Measurements from ENCODE around the gene RSPRY1.

The RSPRY1 gene

DNA sequence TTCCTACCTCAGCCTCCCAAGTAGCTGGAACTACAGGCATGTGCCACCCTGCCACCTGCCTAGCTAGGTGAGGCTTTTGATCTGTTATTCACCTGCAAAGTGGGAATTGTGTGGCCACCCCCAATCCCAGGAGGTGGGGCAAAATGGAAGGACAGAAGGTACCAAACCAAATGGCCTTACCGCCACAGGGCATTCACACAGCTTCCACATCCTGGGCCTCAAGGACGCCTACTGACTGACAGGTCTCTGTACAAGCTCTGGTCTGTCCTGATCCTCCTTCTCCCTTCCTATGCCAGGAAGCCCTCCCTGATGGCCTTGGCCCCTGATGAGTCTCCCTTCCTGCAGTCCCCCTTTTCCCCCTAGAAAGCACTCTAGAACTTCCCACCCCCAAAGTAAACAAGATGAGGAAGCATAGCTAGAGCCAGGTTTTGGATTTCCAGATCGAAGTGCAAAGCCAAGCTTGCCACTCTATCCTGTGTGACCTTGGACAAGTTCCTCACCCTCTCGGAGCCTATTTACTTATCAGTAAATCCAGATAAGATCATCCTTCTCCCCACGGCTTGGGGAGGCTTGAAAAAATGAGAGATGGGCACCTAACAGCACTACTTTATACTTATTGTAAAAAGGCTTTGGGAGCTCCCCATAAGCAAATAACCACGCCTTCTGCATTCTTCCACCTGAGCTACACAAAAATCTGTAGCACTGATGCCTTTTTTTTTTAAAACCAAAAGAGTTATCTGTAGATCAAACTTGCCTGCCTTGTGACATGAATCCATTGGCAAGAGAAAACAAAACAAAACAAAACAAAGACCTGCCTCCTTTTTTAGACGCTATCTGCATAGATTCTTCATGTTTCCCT lies 93.9 kb downstream of the RSPRY1 start:
- Mint-ChIP-seq H3K9me3 (no peaks in the 10 kb centered on the region), H3K36me3 (no peaks in the 10 kb centered on the region), H3K4me1 (peaks cover 9% of the 10 kb centered on the region), H3K27ac (no peak overlapping the region), H3K27me3 (peaks cover 14% of the 10 kb centered on the region), H3K4me3 (no peak overlapping the region)
- ATAC-seq (ENCODE audit: low read depth) (no peak), DNase-seq (ENCODE audit: low spot score in 2 of 2) (no peak)

GRCh38 chr16:57281791-57282190 lies 95.7 kb downstream of the RSPRY1 start:
- DNase-seq (ENCODE audit: low spot score in 2 of 2) (no peak), ATAC-seq (ENCODE audit: low read depth) (no peak)
- H3K27ac Mint-ChIP-seq, result no peak overlapping the region
- peaks cover 16% of the 10 kb centered on the region for H3K27me3 Mint-ChIP-seq
- no peak overlapping the region for H3K4me3 Mint-ChIP-seq
- peaks cover 8% of the 10 kb centered on the region for H3K4me1 Mint-ChIP-seq
- no peaks in the 10 kb centered on the region for H3K9me3 Mint-ChIP-seq
- H3K36me3 Mint-ChIP-seq, result no peaks in the 10 kb centered on the region

GRCh38 chr16:57282510-57283213 lies 96.5 kb downstream of the RSPRY1 start:
- Mint-ChIP-seq H3K36me3 (no peaks in the 10 kb centered on the region), H3K4me1 (peaks cover 6% of the 10 kb centered on the region), H3K9me3 (no peaks in the 10 kb centered on the region), H3K27me3 (peaks cover 16% of the 10 kb centered on the region), H3K27ac (peak overlapping the region; percentile 15), H3K4me3 (no peak overlapping the region)
- DNase-seq (ENCODE audit: low spot score in 2 of 2), result no peak
- ATAC-seq (ENCODE audit: low read depth), result no peak

DNA sequence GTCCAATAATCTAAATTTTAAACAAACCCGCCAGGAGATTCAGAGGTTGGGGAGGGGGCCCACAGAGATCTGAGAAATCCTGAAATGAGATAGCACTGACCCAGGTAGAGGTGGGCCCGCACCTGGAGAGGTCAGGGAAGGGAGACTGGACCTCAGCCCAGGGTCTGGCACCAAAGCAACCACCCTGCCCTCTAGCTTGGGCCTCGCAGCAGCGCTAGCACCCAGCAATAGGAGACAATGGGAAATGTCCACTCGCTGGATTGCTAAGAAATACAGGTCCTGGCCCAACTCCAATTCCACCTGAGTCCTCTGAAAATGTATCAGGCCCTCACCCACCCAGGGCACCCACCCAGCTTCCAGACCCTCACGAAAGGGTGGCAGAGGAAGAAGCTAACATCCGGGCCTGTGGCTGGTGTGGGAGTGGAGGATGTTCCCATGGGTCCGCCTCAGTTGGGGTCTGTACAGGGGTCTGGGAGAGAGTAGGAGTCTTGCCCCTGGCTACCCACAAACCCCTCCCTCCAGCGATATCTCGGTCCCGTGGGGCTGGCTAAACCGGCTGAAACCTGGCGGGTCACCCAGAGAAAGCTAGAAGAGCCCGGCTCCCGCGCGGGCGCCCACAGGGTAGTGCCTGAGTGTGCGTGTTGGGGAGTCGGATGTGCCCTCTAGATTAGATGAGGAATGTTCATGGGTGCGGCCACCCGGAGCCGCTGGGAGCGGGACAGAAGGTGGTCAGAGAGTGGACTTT lies 97.3 kb downstream of the RSPRY1 start:
- peak overlapping the region; percentile 86 for H3K4me3 Mint-ChIP-seq
- no peak for DNase-seq (ENCODE audit: low spot score in 2 of 2)
- H3K4me1 Mint-ChIP-seq, result peaks cover 5% of the 10 kb centered on the region
- peaks cover 16% of the 10 kb centered on the region for H3K27me3 Mint-ChIP-seq
- no peak for ATAC-seq (ENCODE audit: low read depth)
- no peaks in the 10 kb centered on the region for H3K36me3 Mint-ChIP-seq
- H3K9me3 Mint-ChIP-seq, result no peaks in the 10 kb centered on the region
- H3K27ac Mint-ChIP-seq, result no peak overlapping the region

DNA sequence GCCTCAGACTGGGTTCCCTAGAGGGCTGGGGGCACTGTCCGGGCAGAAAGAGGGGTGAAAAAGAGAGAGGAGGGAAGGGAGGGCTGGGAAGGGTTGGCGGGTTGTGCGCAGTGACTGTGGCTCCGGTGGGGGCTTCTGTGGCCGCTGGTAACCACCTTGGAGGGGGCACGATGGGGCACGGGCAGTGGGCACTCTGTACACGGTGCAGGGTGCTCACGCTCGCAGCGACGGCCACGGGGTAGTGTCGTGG lies 97.8 kb downstream of the RSPRY1 start:
- no peak overlapping the region for H3K27ac Mint-ChIP-seq
- peak overlapping the region; percentile 86 for H3K4me3 Mint-ChIP-seq
- ATAC-seq (ENCODE audit: low read depth), result no peak

DNA sequence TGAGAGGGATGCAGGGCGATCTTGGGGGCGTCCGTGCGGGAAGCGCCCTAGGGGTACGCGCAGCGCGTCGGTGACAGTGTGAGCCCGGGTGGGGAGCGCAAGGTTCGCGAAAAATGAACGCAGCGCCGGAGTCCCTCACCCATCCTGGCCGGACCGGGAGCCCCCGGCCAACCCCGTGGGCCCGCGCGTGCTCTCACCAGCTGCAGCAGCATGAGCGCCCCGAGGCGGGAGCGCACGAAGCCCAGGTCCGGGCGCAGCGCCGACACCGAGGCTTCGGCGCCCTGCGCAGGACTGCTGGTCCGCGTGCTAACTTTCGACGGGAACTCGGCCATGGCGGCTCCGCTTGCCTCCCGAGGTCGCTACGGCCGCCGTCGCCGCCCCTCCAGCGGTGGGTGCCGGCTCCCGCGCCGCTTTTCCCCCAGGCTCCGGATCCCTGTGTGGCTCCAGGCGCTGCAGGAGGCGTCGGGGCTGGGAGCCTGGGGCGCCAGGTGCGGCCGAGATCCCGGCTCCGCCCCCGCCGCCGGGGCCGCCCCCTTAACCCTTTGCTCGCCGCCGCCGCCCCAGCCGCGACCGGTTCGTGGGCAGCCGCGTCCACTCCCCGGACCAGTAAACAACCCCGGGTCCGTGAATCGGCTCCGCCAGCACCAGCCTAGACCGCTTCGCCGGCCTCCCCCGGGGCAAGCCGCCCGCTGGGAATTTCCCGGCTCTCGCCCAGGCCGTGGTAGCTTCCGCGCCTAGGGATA lies 98.3 kb downstream of the RSPRY1 start, which contains the start of gene PLLP:
TSS of gene PLLP (minus strand) at position 464 of the 743 bp plus-strand sequence. CDS start at position 332, 132 bp downstream.
- Mint-ChIP-seq H3K4me3 (peak within 1 kb of the TSS; percentile 86), H3K36me3 (no peaks in the 10 kb centered on the region), H3K27ac (no peak within 1 kb of the TSS), H3K9me3 (no peaks in the 10 kb centered on the region), H3K27me3 (peaks cover 16% of the 10 kb centered on the region), H3K4me1 (peaks cover 5% of the 10 kb centered on the region)
- DNase-seq (ENCODE audit: low spot score in 2 of 2) (peak in 1 of 2 donors; percentile 52), ATAC-seq (ENCODE audit: low read depth) (peak; percentile 72)

More for the DNA sequence above, 97.8 kb downstream of the RSPRY1 start:
- H3K9me3 Mint-ChIP-seq, result no peaks in the 10 kb centered on the region
- H3K4me1 Mint-ChIP-seq, result peaks cover 5% of the 10 kb centered on the region
- no peak for DNase-seq (ENCODE audit: low spot score in 2 of 2)
- H3K36me3 Mint-ChIP-seq, result no peaks in the 10 kb centered on the region
- H3K27me3 Mint-ChIP-seq, result peaks cover 16% of the 10 kb centered on the region

DNA sequence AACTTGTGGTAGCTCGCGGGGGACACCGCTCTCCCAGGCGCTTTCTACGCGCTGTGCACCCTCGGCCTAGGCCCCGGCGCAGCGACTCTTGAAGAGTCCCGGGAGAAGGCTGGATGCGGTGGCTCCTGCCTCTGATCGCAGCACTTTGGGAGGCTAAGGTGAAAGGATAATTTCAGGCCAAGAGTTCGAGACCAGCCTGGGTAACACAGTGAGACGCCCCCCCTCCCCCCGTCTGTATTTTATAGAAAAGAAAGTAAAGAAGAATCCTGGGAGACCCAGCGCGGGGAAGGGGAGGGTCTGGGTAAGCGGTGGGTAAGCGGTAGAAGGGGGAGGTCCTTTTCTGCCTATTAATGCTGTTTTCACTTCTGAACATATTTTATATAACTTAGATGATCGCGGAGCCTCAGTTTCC lies 98.8 kb downstream of the RSPRY1 start:
- ATAC-seq (ENCODE audit: low read depth), result no peak
- H3K27me3 Mint-ChIP-seq, result peaks cover 16% of the 10 kb centered on the region

DNA sequence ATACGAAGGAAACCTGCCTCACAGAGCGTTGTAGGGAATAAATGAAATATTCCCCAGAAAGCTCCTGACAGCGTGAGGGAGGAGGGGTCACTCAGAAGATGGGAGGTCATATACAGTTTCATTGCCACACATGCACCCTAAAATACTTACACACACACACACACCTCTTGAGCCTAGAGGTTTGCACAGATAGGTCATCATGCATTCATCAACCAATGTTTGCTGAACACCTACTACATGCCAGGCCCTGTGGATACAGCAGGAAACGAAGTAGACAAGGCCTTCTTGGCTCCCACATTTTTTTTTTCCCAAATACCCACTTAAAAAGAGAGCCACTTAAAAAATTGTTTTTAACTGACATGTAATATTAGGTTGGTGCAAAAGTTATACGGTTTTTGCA lies 99.2 kb downstream of the RSPRY1 start:
- no peak for DNase-seq (ENCODE audit: low spot score in 2 of 2)
- H3K4me3 Mint-ChIP-seq, result no peak overlapping the region
- no peak for ATAC-seq (ENCODE audit: low read depth)
- H3K36me3 Mint-ChIP-seq, result no peaks in the 10 kb centered on the region
- H3K27me3 Mint-ChIP-seq, result peaks cover 16% of the 10 kb centered on the region
- peaks cover 5% of the 10 kb centered on the region for H3K4me1 Mint-ChIP-seq
- H3K9me3 Mint-ChIP-seq, result no peaks in the 10 kb centered on the region
- H3K27ac Mint-ChIP-seq, result no peak overlapping the region

More for the DNA sequence above, 98.8 kb downstream of the RSPRY1 start:
- DNase-seq (ENCODE audit: low spot score in 2 of 2), result no peak
- H3K4me1 Mint-ChIP-seq, result peaks cover 5% of the 10 kb centered on the region
- no peak overlapping the region for H3K27ac Mint-ChIP-seq
- H3K4me3 Mint-ChIP-seq, result peak overlapping the region; percentile 64
- H3K9me3 Mint-ChIP-seq, result no peaks in the 10 kb centered on the region
- no peaks in the 10 kb centered on the region for H3K36me3 Mint-ChIP-seq

- no peak overlapping the region for H3K27ac Mint-ChIP-seq
- no peaks in the 10 kb centered on the region for H3K36me3 Mint-ChIP-seq
- ATAC-seq (ENCODE audit: low read depth) (no peak), DNase-seq (ENCODE audit: low spot score in 2 of 2) (no peak)
- H3K4me3 Mint-ChIP-seq, result no peak overlapping the region
- H3K27me3 Mint-ChIP-seq, result peaks cover 2% of the 10 kb centered on the region
- H3K4me1 Mint-ChIP-seq, result peaks cover 3% of the 10 kb centered on the region
- H3K9me3 Mint-ChIP-seq, result no peaks in the 10 kb centered on the region
Observed at GRCh38 chr16:57289391-57290257, 103.5 kb downstream of the RSPRY1 start.
